ENCODE data around the gene BEST4. TPM values are rescaled to one million over a fixed set of nuclear protein-coding genes. Genes with fewer than 3 reads are reported as not detected.
A peak's percentile ranks its signal among the peaks of the same experiment; 100 is the strongest.
"Not testable (repeated sequence)": the region's sequence is repeated elsewhere in the genome, so short reads cannot be mapped to it uniquely, and the experiment has no call there.

Gene BEST4
- total RNA-seq, 6 experiments from 2014 or later, result 0.09 to 0.23 (median 0.12) TPM

GRCh38 chr1:44826375-44827196 is 38.6 kb upstream of the BEST4 start:
- Mint-ChIP-seq H3K9me3 (peaks cover 5% of the 10 kb centered on the region; the same call in 1 of the 2 replicates), H3K4me1 (ENCODE audit: low read depth) (no peaks in the 10 kb centered on the region), H3K36me3 (ENCODE audit: low read depth) (no peaks in the 10 kb centered on the region), H3K27ac (no peak overlapping the region), H3K4me3 (no peak overlapping the region), H3K27me3 (ENCODE audit: insufficient read depth) (peaks cover 5% of the 10 kb centered on the region)
- no peak for TF ChIP-seq CTCF (IDR thresholded peaks at IDR 0.05)
- DNase-seq, result no peak

GRCh38 chr1:44824392-44824791 is 36.4 kb upstream of the BEST4 start:
- H3K9me3 Mint-ChIP-seq; H3K27ac Mint-ChIP-seq; H3K4me3 Mint-ChIP-seq; DNase-seq; H3K36me3 Mint-ChIP-seq (ENCODE audit: low read depth): not testable (repeated sequence)
- Mint-ChIP-seq H3K4me1 (ENCODE audit: low read depth) (peaks cover 17% of the 10 kb centered on the region), H3K27me3 (ENCODE audit: insufficient read depth) (peaks cover 19% of the 10 kb centered on the region)

- Mint-ChIP-seq H3K4me1 (ENCODE audit: low read depth) (peaks cover 30% of the 10 kb centered on the region), H3K27ac (no peak overlapping the region), H3K27me3 (ENCODE audit: insufficient read depth) (peaks cover 26% of the 10 kb centered on the region), H3K4me3 (no peak overlapping the region), H3K9me3 (no peaks in the 10 kb centered on the region), H3K36me3 (ENCODE audit: low read depth) (peaks cover 3% of the 10 kb centered on the region)
- no peak for DNase-seq
- no peak for TF ChIP-seq CTCF (IDR thresholded peaks at IDR 0.05)
Observed at GRCh38 chr1:44822981-44823451, 35.0 kb upstream of the BEST4 start.

GRCh38 chr1:44822131-44822701 is 34.2 kb upstream of the BEST4 start:
- H3K4me3 Mint-ChIP-seq, result no peak overlapping the region
- peaks cover 38% of the 10 kb centered on the region for H3K4me1 Mint-ChIP-seq (ENCODE audit: low read depth)
- no peak for TF ChIP-seq CTCF (IDR thresholded peaks at IDR 0.05)
- peaks cover 29% of the 10 kb centered on the region for H3K27me3 Mint-ChIP-seq (ENCODE audit: insufficient read depth)
- H3K36me3 Mint-ChIP-seq (ENCODE audit: low read depth), result peaks cover 11% of the 10 kb centered on the region
- H3K27ac Mint-ChIP-seq, result no peak overlapping the region
- H3K9me3 Mint-ChIP-seq, result no peaks in the 10 kb centered on the region
- DNase-seq, result no peak

- DNase-seq, result no peak
- Mint-ChIP-seq H3K27ac (peak overlapping the region; percentile 41), H3K9me3 (no peaks in the 10 kb centered on the region), H3K36me3 (ENCODE audit: low read depth) (peaks cover 16% of the 10 kb centered on the region), H3K4me1 (ENCODE audit: low read depth) (peaks cover 43% of the 10 kb centered on the region), H3K27me3 (ENCODE audit: insufficient read depth) (peaks cover 29% of the 10 kb centered on the region), H3K4me3 (peak overlapping the region; percentile 51)
- no peak for TF ChIP-seq CTCF (IDR thresholded peaks at IDR 0.05)
Observed at GRCh38 chr1:44821240-44821715, 33.3 kb upstream of the BEST4 start.
